IPS-NIHi11 (cell line): ENCODE measurements around the gene RHPN2.

ENCODE experiments used
- DNase-seq: peaks from one replicate; pipeline ENCODE4 v3.0.0; 2012; ENCODE audit warnings: mixed read lengths, low spot score

The RHPN2 gene

GRCh38 chr19:33064792-33065550 lies at the start of gene RHPN2:
TSS of gene RHPN2 (minus strand) at chr19:33064888. CDS start at chr19:33064852, 36 bp downstream.
- DNase-seq = peak; percentile 95

GRCh38 chr19:33114312-33114711 lies 49.6 kb upstream of the RHPN2 start:
- DNase-seq = no peak

GRCh38 chr19:33111587-33111986 lies 46.9 kb upstream of the RHPN2 start:
- DNase-seq = no peak

GRCh38 chr19:33110137-33110910 lies 45.6 kb upstream of the RHPN2 start:
- no peak for DNase-seq

GRCh38 chr19:33108161-33108560 lies 43.5 kb upstream of the RHPN2 start:
- DNase-seq = no peak

GRCh38 chr19:33102893-33103292 lies 38.2 kb upstream of the RHPN2 start:
- no peak for DNase-seq

DNA sequence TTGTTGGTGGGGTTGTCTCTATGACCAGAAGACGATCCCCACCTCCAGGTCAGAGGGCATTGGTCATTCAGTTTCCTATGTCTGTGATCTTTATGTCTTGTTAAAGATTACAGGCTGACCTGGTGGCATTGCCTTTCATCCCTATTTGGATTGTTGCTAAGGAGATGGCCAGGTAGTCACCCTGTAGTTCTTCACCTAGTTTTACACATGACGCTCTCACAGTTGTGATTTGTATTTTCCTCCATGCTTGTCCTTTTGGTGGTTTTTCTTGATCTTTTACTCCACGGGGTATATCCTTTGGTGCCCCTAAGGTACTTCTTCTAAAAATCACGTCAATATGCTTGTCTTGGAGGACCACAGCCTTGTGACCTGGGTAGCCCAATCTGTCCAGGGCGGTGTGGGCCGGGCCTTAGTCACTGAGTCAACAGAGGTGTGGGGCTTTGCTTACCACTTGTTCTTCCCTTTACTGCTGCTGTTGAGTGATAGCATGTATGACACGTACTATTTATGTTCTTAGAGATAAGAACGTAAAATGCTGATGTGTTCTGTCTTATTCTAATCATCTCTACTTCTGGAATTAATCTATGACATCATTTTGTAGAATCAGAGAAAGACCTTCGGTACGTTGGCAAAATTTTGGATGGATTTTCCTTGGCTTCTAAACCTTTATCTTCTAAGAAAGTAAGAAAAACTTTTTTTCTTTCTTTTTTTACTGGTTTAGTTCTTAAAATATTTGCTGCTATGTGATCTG lies 36.4 kb upstream of the RHPN2 start:
- no peak for DNase-seq

DNA sequence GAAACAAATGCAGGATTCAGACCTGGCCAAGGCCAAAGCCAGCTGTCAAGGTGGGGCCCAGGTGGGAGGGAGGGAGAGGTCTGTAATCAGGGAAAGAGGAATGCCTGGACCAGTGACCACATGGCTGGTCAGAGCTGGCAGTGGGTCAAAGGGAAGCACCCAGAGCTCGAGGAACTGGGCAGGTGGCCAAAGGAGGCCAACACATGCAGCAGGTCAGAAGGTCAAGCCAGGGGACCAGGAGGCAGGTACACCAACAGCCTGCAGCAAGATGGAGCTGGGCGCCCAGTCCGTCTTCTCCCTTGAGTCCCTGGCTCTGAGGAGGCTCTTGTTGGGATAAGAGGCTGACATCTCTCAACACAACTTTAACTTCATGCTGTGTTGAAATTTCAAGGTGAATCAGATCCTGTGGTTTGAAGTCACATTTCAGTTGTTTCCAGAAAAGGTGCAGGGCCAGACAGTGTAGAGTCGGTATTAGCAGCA lies 33.4 kb upstream of the RHPN2 start:
- DNase-seq = no peak

GRCh38 chr19:33096005-33096404 lies 31.3 kb upstream of the RHPN2 start:
- DNase-seq = no peak

DNA sequence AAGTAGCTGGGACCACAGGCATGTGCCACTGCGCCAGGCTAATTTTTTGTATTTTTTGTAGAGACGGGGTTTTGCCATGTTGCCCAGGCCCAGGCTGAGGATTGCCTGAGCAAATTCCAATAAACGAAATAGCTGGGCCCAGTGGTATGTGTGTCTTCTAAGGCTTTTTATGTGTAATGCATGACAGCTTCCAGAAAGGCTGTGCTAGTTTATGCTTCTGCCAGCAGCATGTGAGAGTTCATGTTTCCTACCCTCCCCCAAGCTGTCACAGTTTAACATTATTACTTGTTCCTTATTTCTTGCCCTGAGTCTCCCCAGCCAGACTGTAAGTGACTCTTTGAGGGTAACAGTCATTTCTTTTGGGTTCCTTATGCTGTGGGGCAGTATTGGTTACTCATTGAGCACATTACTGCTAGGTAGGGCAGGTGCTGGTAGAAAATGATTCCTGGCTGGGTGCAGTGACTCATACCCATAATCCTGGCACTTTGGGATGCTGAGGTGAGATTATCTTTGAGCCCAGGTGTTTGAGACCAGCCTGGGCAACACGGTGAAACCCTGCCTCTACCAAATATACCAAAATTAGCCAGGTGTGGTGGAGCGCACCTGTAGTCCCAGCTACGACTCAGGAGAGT lies 29.9 kb upstream of the RHPN2 start:
- no peak for DNase-seq

GRCh38 chr19:33093420-33094210 lies 28.9 kb upstream of the RHPN2 start:
- DNase-seq = no peak

DNA sequence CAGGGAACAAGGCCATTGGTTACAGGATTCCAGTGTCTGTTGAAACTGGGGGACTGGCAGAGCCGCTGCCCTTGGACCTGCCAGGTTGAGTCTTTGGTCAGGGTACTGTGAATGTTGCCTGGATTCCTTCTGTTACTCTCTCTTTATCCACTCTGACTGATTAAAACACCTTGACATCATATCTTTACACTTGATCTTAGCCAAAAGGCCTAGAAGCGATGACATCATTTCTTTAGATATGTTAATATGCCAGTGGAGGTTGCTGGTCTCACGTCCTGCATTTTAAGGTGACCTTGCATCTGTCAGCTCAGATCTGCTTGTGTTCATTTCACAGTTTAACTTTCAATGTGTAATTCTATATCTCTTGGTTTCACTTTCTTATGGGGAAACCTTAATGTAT lies 25.5 kb upstream of the RHPN2 start:
- no peak for DNase-seq

DNA sequence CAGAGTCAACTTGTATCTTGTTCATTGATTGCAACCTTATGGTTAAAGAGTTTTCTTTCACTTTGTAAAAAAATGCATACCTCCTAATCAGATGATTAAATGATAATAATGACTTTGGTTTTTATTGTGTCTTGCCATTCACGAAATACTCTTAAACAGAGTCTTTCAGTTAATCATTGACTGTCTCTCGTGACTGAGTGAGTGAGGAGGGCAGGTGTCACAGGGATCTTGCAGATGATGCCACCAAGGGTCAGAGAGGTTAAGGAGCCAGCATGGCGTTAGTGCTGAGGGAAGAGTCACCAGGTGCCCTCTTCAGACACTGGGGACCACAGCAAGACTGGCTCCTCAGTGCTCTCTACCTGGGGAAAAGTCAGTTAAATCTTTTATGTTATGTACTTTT lies 24.3 kb upstream of the RHPN2 start:
- no peak for DNase-seq

DNA sequence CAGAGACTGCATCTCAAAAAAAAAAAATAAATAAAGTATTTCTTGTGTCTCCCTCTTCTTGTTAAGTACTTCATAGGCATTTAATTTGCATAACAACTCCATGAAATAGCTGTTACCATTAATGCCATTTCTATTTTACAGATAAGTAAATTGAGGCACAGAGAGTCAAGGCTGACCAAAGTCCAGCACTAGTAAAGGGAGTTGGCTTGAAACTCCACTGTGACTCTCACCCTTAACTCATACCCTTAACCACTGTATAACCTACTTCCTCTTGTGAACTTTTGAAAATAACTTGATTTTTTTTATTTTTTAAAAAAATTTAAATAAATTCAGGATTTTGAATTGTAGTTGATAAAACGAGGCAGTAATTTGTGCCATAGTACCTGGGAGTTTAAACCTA lies 22.3 kb upstream of the RHPN2 start:
- no peak for DNase-seq

- no peak for DNase-seq
Observed at GRCh38 chr19:33085570-33086128, 21.0 kb upstream of the RHPN2 start.

GRCh38 chr19:33080761-33081681 lies 16.3 kb upstream of the RHPN2 start, which contains the start of gene GPATCH1:
TSS of gene GPATCH1 (plus strand) at chr19:33081181. CDS start at chr19:33081194, 13 bp downstream.
- peak; percentile 96 for DNase-seq

DNA sequence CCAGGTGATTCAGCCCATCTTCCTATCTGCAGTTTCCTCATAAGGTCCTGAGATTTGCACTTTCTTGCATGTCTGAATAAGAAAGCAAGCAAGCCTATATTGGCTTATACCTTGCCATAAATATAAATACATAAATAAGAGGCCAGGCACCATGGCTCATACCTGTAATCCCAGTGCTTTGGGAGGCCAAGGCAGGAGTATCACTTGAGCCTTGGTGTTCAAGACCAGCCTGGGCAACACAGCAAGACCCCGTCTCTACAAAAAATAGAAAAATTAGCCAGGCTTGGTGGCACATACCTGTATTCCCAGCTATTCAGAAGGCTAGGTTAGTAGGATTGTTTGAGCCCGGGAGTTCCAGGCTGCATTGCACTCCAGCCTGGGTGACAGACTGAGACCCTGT lies 10.8 kb upstream of the RHPN2 start:
- no peak for DNase-seq

DNA sequence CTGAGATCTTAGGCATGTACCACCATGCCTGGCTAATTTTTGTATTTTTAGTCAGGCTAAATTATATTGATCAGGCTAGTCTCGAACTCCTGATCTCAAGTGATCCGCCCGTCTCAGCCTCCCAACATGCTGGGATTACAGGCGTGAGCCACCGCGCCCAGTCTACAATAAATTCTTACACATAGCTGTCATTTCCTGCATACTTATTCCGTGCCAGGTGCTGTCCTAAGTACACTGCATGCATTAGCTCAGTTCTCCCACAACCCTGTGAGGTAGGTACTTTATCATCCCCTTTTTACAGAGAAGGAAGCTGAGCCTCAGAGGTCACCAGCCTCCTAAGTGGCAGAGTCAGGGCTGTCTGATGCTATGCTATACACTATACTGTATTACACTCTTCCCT lies 7.2 kb upstream of the RHPN2 start:
- DNase-seq = no peak

GRCh38 chr19:33067121-33067520 lies 2.4 kb upstream of the RHPN2 start:
- DNase-seq = no peak

- DNase-seq = no peak
Observed at GRCh38 chr19:33066543-33066942, 1.9 kb upstream of the RHPN2 start.
